HepG2 (cell line): ENCODE measurements around the gene KDM4B. TPM values are rescaled to one million over a fixed set of nuclear protein-coding genes. Genes with fewer than 3 reads are reported as not detected.

Source experiments
- ATAC-seq: fragments of 200-7000 bp; cut with Tn5 transposase; 3 replicates; pipeline ENCODE4 v1.9.1; 2020; ENCODE audit warnings: mild to moderate bottlenecking, moderate library complexity
- BruUV-seq: library from RNA; stranded (reverse); fragments of 400-500 nt; replicated peaks from 2 replicates; lab custom pipeline; 2021; lab: Mats Ljungman, UMichigan
- CTCF ChIA-PET: fragments of 300-600 bp; formaldehyde crosslinking; extraction: SDS; loops from one replicate; lab custom pipeline; 2021; ENCODE audit warnings: low total read pairs, inconsistent platforms, low intra/inter-chr PET ratio; lab: Yijun Ruan, JAX
- POLR2A ChIA-PET: fragments of 350-600 bp; sonication (Branson Sonifier 250); formaldehyde crosslinking; loops from one replicate; lab custom pipeline; 2020; ENCODE audit warnings: antibody characterized with exemption, inconsistent platforms; lab: Yijun Ruan, JAX
- DNase-seq: peaks from one replicate; pipeline ENCODE4 v3.0.0-alpha.2; 2015; ENCODE audit warnings: low spot score
- FAIRE-seq: peaks from 3 replicates; lab custom pipeline; 2011; peaks lifted over from hg19 to GRCh38; lab: Jason Lieb, UNC
- H2AFZ ChIP-seq: one replicate; pipeline ENCODE4 v1.6.1; 2011; ENCODE audit warnings: low read length, inconsistent platforms
- H3K27ac ChIP-seq: fragments of 300-600 bp; 3 replicates; pipeline ENCODE4 v1.8.0; 2011; ENCODE audit warnings: mixed run types, mild to moderate bottlenecking, mixed read lengths, low read length, inconsistent platforms; ENCODE audit not compliant: insufficient read depth; ENCODE audit errors: extremely low read length
- H3K27me3 ChIP-seq, 2 experiments: fragments of 200-600 bp in 1 of 2; 2 replicates in 1 of 2; 3 replicates in 1 of 2; pipeline versions ENCODE4 v1.6.0 to v1.8.0; 2011; ENCODE audit warnings: low read length in 2 of 2, mild to moderate bottlenecking in 2 of 2, moderate library complexity in 2 of 2, inconsistent platforms in 1 of 2; ENCODE audit not compliant: insufficient read depth in 2 of 2, control insufficient read depth in 1 of 2
- H3K36me3 ChIP-seq, 2 experiments: fragments of 200-600 bp in 1 of 2; replicated peaks in 1 of 2; 2 replicates in 1 of 2; 3 replicates in 1 of 2; pipeline versions ENCODE4 v1.5.1 to v1.8.0; 2011; ENCODE audit warnings: low read length in 2 of 2, inconsistent platforms in 1 of 2; ENCODE audit not compliant: insufficient read depth in 2 of 2, control insufficient read depth in 1 of 2
- H3K4me1 ChIP-seq: 2 replicates; pipeline ENCODE4 v1.5.1; 2012; ENCODE audit warnings: low read length, inconsistent platforms; ENCODE audit not compliant: insufficient read depth
- H3K4me2 ChIP-seq: 2 replicates; pipeline ENCODE4 v1.6.0; 2011; ENCODE audit warnings: low read depth, low read length, inconsistent platforms
- H3K4me3 ChIP-seq, 3 experiments: fragments of 200-600 bp in 1 of 3; sonication (generic), shearing (Covaris generic) in 1 of 3; replicated peaks in 1 of 3; 2 replicates each; pipeline ENCODE4 v1.5.1; 2011 to 2016; ENCODE audit warnings: low read length in 3 of 3, inconsistent platforms in 2 of 3, low read depth in 2 of 3, mild to moderate bottlenecking in 2 of 3, control low read depth in 1 of 3, mixed read lengths in 1 of 3; ENCODE audit not compliant: insufficient read depth in 1 of 3
- H3K79me2 ChIP-seq: one replicate; pipeline ENCODE4 v1.6.1; 2011; ENCODE audit warnings: low read length, inconsistent platforms; ENCODE audit not compliant: insufficient read depth
- H3K9ac ChIP-seq: 2 replicates; pipeline ENCODE4 v1.6.0; 2011; ENCODE audit warnings: mild to moderate bottlenecking, low read depth, low read length, inconsistent platforms; ENCODE audit not compliant: insufficient read depth
- H3K9me3 ChIP-seq: 2 replicates; pipeline ENCODE4 v1.5.1; 2012; ENCODE audit warnings: mild to moderate bottlenecking, low read length
- H4K20me1 ChIP-seq: 2 replicates; pipeline ENCODE4 v1.6.0; 2011; ENCODE audit warnings: inconsistent platforms, mild to moderate bottlenecking, low read length, moderate library complexity; ENCODE audit not compliant: insufficient read depth
- ZBTB7B ChIP-seq: sonication (generic); formaldehyde crosslinking; IDR thresholded peaks from 2 replicates; pipeline ENCODE4 v1.4.0; 2020; ENCODE audit warnings: missing genetic modification reagents
- ZNF776 ChIP-seq: sonication (generic); formaldehyde crosslinking; IDR thresholded peaks from 2 replicates; pipeline ENCODE4 v1.4.0; 2020; ENCODE audit warnings: mild to moderate bottlenecking, missing genetic modification reagents
- WGBS: methylation state at CpG from one replicate; pipeline ENCODE4 v1.1.6; 2017; ENCODE audit warnings: low lambda C conversion rate; 5-methylcytosine and 5-hydroxymethylcytosine counted together
- in situ Hi-C: cut with HindIII; loops from 2 replicates; pipeline ENCODE4 v1.10.0; 2017; ENCODE audit warnings: low pct_unique_long_range_greater_than_20kb; ENCODE audit not compliant: extremely low pct_ligation_motif_present
- intact Hi-C: fragments of 100-400 bp; cut with micrococcal nuclease; formaldehyde crosslinking; loops from one replicate; pipeline ENCODE4 v1.10.0; 2022; ENCODE audit not compliant: unreplicated experiment
- polyA plus RNA-seq, 8 experiments: library from polyadenylated mRNA; depleted of rRNA in 3 of 8; stranded (reverse) in 7 of 8; unstranded in 1 of 8; fragments of >200 nt; fragmentation: Illumina TruSeq in 4 of 8; extraction: Trizol in 4 of 8; gene quantifications; 2 replicates each; pipeline versions ENCODE4 v1.2.1 to v1.2.3, GENCODE V29; 2011 to 2016; ENCODE audit warnings: low read depth in 4 of 8, missing spikeins in 1 of 8, mixed read lengths in 1 of 8; ENCODE audit not compliant: insufficient read depth in 1 of 8
- total RNA-seq, 5 experiments: library from RNA; depleted of rRNA; stranded (reverse); fragments of >200 nt; fragmentation: Illumina TruSeq; extraction: Trizol; gene quantifications; 2 replicates each; pipeline ENCODE4 v1.2.3, GENCODE V29; 2016; ENCODE audit warnings: low read depth in 1 of 5
- TF ChIP-seq, protein P1 (sequence below): sonication (generic); formaldehyde crosslinking; IDR thresholded peaks from 2 replicates; pipeline ENCODE4 v1.8.0; 2022; ENCODE audit warnings: missing genetic modification reagents, mild to moderate bottlenecking, borderline replicate concordance
- TF ChIP-seq, protein P2 (sequence below): sonication (generic); formaldehyde crosslinking; IDR thresholded peaks from 2 replicates; pipeline ENCODE4 v1.5.0; 2020; ENCODE audit warnings: mild to moderate bottlenecking, missing genetic modification reagents, moderate library complexity
- TF ChIP-seq, protein P3 (sequence below): sonication (generic); formaldehyde crosslinking; IDR thresholded peaks from 2 replicates; pipeline ENCODE4 v1.4.0; 2020; ENCODE audit warnings: missing genetic modification reagents

KDM4B gene
- total and polyA plus RNA-seq, 2 of the 13 experiments (the other 11 are each of a cell fraction or from before 2014, with no cell fraction given), result 4.9 to 14.6 TPM

- BruUV-seq, result no TSS peak
- DNase-seq, result no peak
- Histone ChIP-seq H3K9me3 (no peaks in the 10 kb centered on the region), H3K79me2 (peaks cover 18% of the 10 kb centered on the region), H3K36me3 (peaks cover 11 to 37% of the 10 kb centered on the region in 2 experiments; a peak in 4 of 5 replicates), H3K9ac (no peak overlapping the region), H3K4me3 (no peak overlapping the region), H3K27ac (no peak overlapping the region)
- CTCF ChIA-PET, result interaction anchor here (0.9 to 3.3 kb wide), 7 partner anchors 30 to 223 kb away, joined by 3 to 46 read pairs (median 4); no protein-coding TSS in a partner anchor
- ATAC-seq, result no peak
- TF ChIP-seq, protein P1, sequence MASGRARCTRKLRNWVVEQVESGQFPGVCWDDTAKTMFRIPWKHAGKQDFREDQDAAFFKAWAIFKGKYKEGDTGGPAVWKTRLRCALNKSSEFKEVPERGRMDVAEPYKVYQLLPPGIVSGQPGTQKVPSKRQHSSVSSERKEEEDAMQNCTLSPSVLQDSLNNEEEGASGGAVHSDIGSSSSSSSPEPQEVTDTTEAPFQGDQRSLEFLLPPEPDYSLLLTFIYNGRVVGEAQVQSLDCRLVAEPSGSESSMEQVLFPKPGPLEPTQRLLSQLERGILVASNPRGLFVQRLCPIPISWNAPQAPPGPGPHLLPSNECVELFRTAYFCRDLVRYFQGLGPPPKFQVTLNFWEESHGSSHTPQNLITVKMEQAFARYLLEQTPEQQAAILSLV (CRISPR knock-in tag), result no peak
- TF ChIP-seq, protein P2, sequence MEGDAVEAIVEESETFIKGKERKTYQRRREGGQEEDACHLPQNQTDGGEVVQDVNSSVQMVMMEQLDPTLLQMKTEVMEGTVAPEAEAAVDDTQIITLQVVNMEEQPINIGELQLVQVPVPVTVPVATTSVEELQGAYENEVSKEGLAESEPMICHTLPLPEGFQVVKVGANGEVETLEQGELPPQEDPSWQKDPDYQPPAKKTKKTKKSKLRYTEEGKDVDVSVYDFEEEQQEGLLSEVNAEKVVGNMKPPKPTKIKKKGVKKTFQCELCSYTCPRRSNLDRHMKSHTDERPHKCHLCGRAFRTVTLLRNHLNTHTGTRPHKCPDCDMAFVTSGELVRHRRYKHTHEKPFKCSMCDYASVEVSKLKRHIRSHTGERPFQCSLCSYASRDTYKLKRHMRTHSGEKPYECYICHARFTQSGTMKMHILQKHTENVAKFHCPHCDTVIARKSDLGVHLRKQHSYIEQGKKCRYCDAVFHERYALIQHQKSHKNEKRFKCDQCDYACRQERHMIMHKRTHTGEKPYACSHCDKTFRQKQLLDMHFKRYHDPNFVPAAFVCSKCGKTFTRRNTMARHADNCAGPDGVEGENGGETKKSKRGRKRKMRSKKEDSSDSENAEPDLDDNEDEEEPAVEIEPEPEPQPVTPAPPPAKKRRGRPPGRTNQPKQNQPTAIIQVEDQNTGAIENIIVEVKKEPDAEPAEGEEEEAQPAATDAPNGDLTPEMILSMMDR (CRISPR knock-in tag), result no peak
- TF ChIP-seq ZNF776 (0 out of 2 replicates have a peak, but pooled peaks have one; percentile 24), ZBTB7B (CRISPR knock-in tag) (no peak)
- TF ChIP-seq, protein P3, sequence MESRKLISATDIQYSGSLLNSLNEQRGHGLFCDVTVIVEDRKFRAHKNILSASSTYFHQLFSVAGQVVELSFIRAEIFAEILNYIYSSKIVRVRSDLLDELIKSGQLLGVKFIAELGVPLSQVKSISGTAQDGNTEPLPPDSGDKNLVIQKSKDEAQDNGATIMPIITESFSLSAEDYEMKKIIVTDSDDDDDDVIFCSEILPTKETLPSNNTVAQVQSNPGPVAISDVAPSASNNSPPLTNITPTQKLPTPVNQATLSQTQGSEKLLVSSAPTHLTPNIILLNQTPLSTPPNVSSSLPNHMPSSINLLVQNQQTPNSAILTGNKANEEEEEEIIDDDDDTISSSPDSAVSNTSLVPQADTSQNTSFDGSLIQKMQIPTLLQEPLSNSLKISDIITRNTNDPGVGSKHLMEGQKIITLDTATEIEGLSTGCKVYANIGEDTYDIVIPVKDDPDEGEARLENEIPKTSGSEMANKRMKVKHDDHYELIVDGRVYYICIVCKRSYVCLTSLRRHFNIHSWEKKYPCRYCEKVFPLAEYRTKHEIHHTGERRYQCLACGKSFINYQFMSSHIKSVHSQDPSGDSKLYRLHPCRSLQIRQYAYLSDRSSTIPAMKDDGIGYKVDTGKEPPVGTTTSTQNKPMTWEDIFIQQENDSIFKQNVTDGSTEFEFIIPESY (CRISPR knock-in tag), result peak; percentile 98
- TF ChIP-seq, all 625 proteins: peak for 2
- POLR2A ChIA-PET, result interaction anchor here (1.0 to 1.8 kb wide), 3 partner anchors 31 to 223 kb away, joined by 4 to 7 read pairs (median 5); no protein-coding TSS in a partner anchor
- FAIRE-seq, result no peak
- Histone ChIP-seq H2AFZ (no peak overlapping the region), H3K27me3 (no peaks in the 10 kb centered on the region), H3K4me2 (no peak overlapping the region), H3K4me1 (peaks cover 22% of the 10 kb centered on the region), H4K20me1 (peaks cover 49% of the 10 kb centered on the region)
- in situ Hi-C loops, result loop anchor here (5.0 to 10.0 kb wide), 3 partner anchors 40 to 220 kb away; no protein-coding TSS in a partner anchor
- intact Hi-C loops, result no loop called here
- WGBS, result 94% methylated on average over 27 of the region's 52 CpGs
Observed at GRCh38 chr19:5032101-5032967, 63.4 kb downstream of the KDM4B start.
